ENCODE measurements around the gene TXNL4B.

TXNL4B gene

GRCh38 chr16:72093448-72094265 lies at the start of gene TXNL4B, which contains the start of gene DHX38:
TXNL4B (minus strand) TSS chr16:72093620; CDS start chr16:72090749, 2,871 bp downstream.
DHX38 (plus strand) TSS chr16:72093847; CDS start chr16:72096158, 2,311 bp downstream.
- Histone ChIP-seq H3K4me3 (peak within 1 kb of the TSS; percentile 76 to 97 (median 82)), H3K27ac (peak within 1 kb of the TSS; percentile 76 to 98 (median 92))

GRCh38 chr16:72142476-72142875 lies 49.1 kb upstream of the TXNL4B start:
- H3K27ac ChIP-seq = no peak overlapping the region
- H3K4me3 ChIP-seq = no peak overlapping the region

GRCh38 chr16:72139908-72140307 lies 46.5 kb upstream of the TXNL4B start:
- H3K4me3 ChIP-seq = no peak overlapping the region
- H3K27ac ChIP-seq = no peak overlapping the region

GRCh38 chr16:72138064-72138572 lies 44.7 kb upstream of the TXNL4B start:
- Histone ChIP-seq H3K4me3 (no peak overlapping the region), H3K27ac (no peak overlapping the region)

- no peak overlapping the region for H3K4me3 ChIP-seq
- no peak overlapping the region for H3K27ac ChIP-seq
Measured at GRCh38 chr16:72137380-72138063, 44.1 kb upstream of the TXNL4B start.

GRCh38 chr16:72134507-72134906 lies 41.1 kb upstream of the TXNL4B start:
- H3K27ac ChIP-seq = no peak overlapping the region
- H3K4me3 ChIP-seq = no peak overlapping the region

DNA sequence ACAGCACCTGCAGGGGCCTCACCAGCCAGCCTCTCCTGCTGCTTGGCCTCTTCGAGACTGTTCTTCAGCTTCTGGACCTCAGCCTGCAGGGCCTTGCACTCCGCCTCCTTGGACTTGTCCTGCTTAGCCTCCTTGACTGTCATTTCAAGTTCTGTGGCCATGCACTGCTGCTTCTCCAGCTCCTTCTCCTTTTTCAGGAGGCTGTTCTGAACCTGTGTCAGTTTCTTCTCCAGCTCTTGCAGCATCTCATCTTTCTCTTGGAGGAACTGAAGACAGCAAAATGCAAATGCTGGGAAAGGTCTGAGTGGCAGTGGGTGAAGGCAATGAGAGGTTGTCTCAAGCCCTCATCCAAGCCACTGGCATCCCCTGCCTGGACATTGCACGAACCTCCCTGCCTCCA lies 39.3 kb upstream of the TXNL4B start:
- Histone ChIP-seq H3K27ac (no peak overlapping the region), H3K4me3 (no peak overlapping the region)

GRCh38 chr16:72131036-72131435 lies 37.6 kb upstream of the TXNL4B start:
- H3K4me3 ChIP-seq = no peak overlapping the region

DNA sequence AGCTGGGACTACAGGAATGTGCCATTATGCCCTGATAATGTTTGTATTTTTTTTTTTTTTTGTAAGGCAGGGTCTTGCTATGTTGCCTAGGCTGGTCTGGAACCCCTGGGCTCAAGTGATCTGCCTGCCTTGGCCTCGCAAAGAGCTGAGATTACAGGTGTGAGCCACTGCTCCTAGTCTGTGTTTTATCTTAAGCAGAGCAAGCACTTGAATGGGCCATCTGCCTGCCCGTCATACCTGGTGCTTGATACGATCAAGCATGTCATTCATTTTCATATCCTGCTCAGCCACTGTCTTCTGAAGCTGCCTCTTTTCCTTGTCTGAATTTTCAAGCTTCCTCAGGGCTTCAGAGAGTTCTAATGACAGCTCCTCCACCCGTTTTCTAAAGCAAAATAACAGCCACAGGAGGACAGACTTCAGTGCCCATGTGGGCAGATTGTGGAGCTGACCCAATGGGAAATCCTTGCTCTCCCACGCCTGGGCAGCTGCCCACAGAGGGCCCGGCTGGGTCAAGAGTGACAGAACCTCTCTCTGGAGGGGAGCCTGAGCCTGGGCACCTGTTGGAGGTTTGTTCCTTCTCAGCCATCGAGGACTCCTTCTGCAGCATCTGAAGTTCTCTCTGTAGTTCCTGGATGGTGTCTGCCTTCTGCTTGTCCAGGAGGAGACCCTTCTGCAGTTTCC lies 36.7 kb upstream of the TXNL4B start:
- Histone ChIP-seq H3K4me3 (no peak overlapping the region), H3K27ac (peak overlapping the region in 2 of 21 experiments; percentile 14 to 35)

More at GRCh38 chr16:72131036-72131435, 37.6 kb upstream of the TXNL4B start:
- peak overlapping the region in 2 of 21 experiments; percentile 14 to 49 for H3K27ac ChIP-seq

- Histone ChIP-seq H3K27ac (peak overlapping the region in 1 of 21 experiments; percentile 4), H3K4me3 (no peak overlapping the region)
Measured at GRCh38 chr16:72128701-72129100, 35.3 kb upstream of the TXNL4B start.

DNA sequence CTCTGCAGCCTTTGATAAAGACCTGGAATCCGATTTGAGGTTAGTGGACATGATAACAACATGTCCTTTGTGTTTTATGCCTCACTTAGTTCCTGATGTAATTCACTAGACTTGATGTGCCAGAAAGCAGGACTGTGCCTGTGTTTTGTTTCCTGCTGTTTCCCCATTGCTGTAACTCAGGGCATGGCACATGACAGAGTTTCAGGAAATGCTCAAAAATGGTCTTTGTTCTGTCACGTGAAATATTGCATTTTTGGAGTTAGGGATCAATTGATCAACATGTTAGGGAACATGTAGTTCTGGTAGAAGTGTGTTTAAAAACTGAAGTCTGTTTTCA lies 33.0 kb upstream of the TXNL4B start:
- Histone ChIP-seq H3K27ac (peak overlapping the region in 3 of 21 experiments; percentile 28 to 68 (median 64)), H3K4me3 (no peak overlapping the region)

DNA sequence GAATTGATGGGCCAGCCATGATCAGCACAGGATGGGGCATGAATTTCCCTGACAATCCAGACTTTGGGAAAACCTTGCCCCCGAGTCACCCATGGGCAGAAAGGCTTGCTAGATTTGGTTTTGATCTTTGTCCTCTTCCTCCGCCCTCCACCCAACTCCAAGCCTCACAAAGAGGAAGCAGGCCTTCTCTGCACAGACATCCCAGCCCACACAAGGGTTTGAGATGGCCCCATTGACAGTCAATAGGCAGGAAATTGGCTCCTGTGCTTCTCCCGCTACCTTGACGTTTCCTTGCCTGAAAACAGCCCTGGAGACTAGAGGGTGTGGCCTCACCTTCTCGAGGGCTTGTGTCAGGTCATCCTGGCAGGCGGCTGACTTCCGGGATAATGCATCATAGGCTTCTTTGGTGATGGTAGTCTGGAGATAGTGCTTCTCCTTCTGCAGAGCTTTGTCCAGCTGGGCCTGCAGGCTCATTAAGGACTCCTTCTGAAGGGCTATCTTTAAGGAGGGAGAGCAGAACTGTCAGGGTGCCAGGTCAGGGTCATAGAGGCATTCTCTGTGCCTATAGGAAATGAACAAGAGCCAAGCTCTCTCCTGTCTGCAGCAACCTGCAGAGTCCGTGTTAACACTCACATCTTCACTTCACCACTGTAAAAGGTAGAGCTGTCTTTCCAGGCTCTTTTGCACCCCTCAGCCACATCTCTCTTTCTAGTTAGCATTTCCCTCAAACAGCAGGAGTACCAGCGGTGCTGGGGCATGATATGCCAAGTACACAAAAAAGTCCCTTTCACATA lies 32.4 kb upstream of the TXNL4B start:
- Histone ChIP-seq H3K27ac (peak overlapping the region in 8 of 21 experiments; percentile 3 to 68 (median 38)), H3K4me3 (no peak overlapping the region)

DNA sequence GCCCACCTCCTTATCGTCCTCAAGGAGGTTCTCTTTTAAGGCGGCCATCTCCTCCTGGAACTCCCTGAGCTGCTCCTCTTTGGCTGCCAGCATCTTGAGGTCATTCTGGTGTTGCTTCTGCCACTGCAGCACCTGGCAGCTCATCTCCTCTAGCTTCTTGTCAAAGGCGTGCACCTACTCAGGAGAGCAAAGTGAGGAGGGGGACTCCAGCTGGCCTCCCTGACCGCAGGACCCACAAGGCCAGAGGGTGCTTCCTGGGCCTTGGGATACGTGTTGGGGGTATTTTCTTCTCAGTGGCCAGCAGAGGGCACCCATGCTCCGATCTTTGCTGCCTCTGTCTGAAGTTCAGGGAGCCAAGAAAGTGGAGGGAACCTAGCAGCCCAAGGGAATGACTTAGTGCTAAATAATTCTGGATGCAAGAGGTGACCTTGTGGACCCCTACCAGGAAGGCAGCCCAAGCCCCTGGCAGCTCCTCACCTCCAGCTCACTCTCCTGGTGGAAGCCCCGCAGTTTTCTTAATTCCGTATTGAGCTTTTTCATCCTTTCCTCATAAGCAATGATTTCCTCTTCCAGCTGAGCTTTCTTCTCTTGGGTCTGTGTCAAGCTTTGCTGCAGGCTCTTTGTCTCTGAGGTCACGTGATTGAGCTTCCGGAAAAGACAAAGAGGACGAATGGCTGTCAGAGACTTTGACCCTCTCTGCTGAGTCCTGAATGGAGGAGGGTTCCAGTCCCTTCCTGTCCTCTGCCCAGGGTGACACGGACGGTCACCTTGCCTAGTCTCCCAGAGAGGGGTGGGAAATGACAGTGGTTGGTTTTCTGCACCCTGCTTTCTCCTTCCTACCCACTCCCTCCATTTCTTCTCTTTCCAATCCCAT lies 31.6 kb upstream of the TXNL4B start:
- H3K27ac ChIP-seq = peak overlapping the region in 8 of 21 experiments; percentile 3 to 68 (median 28)
- no peak overlapping the region for H3K4me3 ChIP-seq

DNA sequence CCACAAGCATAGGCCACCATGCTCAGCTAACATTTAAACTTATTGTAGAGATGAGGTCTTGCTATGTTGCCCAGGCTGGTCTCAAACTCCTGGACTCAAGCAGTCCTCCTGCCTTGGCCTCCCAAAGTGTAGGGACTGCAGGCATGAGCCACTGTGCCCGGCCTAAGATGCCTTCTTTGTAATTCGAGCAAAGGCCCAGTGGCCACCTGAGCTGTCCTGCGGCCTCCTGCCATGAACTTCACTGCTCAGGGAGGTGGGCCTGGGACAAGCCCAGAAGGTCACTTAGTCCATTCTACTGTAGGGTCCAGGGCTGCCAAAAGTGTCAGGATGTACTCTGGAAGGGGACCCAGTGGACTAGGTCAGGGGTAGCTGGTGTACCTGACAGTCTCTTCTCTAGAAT lies 30.7 kb upstream of the TXNL4B start:
- no peak overlapping the region for H3K4me3 ChIP-seq

DNA sequence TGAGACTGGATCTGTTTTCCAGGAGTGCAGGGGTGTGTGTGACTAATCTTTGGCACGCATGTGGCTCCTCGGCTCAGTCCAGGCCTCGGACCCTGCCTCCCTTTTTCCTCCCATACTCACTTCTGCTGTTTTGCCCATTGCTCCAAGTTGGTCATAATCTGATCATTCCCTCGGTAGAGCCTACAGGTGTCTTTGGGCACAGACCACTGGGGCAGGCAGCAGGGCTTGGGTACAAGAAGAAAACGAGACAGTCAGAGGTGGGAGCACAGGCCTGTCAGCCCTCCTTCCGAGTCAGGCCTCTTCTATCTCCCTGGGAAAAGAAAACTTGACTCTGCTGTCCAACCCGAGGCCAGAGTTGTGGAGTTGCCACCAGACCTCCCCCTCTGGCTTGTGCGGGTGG lies 30.0 kb upstream of the TXNL4B start:
- no peak overlapping the region for H3K4me3 ChIP-seq
- no peak overlapping the region for H3K27ac ChIP-seq

More for the DNA sequence above, 30.7 kb upstream of the TXNL4B start:
- peak overlapping the region in 1 of 21 experiments; percentile 29 for H3K27ac ChIP-seq

DNA sequence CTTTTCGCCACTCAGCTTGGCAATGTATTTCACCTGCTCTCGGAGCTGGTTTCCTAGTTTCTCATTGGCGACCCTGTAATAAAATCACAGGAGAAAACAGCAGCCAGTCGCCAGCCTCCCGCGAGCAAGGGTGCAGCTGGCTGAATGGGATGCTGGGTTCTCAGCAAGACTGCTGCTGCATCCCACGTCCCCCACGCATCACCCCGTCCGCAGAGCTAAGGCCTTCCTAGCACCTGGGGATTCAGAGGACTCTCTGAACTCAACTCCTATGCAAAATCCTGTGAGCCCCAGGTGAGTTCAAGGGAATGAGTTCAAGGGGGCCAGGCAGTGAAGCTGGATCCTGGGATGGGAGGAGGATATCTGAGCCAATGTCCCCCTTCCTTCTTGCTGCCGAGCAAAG lies 29.5 kb upstream of the TXNL4B start:
- Histone ChIP-seq H3K27ac (no peak overlapping the region), H3K4me3 (no peak overlapping the region)

DNA sequence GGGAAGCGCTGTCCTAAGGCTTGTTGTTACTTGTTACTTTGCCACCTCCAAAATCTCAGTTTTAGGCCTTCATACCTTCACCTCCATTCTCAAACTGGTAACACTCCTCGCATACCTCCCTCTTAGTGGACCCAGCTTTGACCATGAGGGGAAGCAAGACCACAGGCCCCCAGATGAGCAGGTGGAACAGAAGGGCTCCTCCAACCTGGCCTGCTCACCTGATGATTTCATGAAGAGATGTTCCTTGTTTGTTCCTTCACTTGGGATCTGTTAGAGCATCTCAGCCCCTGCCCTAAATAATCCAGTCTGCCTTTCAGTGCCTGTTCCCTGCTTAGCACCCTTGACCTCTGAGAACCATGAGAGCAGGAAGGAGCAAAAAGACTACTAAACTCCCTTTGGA lies 28.9 kb upstream of the TXNL4B start:
- Histone ChIP-seq H3K4me3 (no peak overlapping the region), H3K27ac (no peak overlapping the region)

GRCh38 chr16:72120026-72120425 lies 26.6 kb upstream of the TXNL4B start:
- H3K4me3 ChIP-seq = no peak overlapping the region
- no peak overlapping the region for H3K27ac ChIP-seq

DNA sequence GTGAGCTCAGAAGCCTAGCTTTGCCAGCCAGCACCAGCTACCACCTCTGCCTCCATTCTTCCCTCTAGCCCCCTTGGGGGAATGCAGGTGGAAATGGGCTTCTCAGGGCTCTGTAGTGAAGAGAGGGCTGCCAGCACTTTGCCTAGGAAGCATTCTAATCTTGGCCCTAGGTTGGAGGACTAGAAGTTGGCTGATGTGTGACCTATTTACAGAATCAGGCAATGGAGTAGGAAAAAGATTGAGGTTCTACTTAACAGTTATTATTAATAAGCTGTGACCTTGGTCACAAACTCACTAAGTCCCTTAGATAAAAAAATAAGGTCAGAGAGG lies 20.2 kb upstream of the TXNL4B start:
- Histone ChIP-seq H3K4me3 (no peak overlapping the region), H3K27ac (no peak overlapping the region)
